Activated T-helper 1 cell treated with anti-CD3 and anti-CD28 coated beads, Interleukin-12 subunit alpha, Interleukin-12 subunit beta, Interleukin-2, Interleukin-4 antibody, amounts not matched to agents 30 ng/mL and 10 ng/mL and 1 ng/mL, durations not matched to agents 14 hours and 24 hours and 36 hours (primary cell): ENCODE results near the gene COL12A1. TPM values are rescaled to one million over a fixed set of nuclear protein-coding genes. Genes with fewer than 3 reads are reported as not detected.
"Not testable (repeated sequence)": the region's sequence is repeated elsewhere in the genome, so short reads cannot be mapped to it uniquely, and the experiment has no call there.

Experiments
- DNase-seq: peaks from one replicate; pipeline ENCODE4 v3.0.0; 2021; ENCODE audit warnings: low spot score
- H3K27ac Mint-ChIP-seq: one replicate; pipeline ENCODE4 v1.8.0; 2021; ENCODE audit warnings: mild to moderate bottlenecking, mixed read lengths
- H3K27me3 Mint-ChIP-seq: one replicate; pipeline ENCODE4 v1.8.0; 2022; ENCODE audit warnings: mild to moderate bottlenecking, moderate library complexity, mixed read lengths; ENCODE audit not compliant: insufficient read depth
- H3K36me3 Mint-ChIP-seq: one replicate; pipeline ENCODE4 v1.8.0; 2021; ENCODE audit warnings: low read depth, mixed read lengths
- H3K4me1 Mint-ChIP-seq: one replicate; pipeline ENCODE4 v1.8.0; 2021; ENCODE audit warnings: low read depth, mixed read lengths
- H3K4me3 Mint-ChIP-seq: one replicate; pipeline ENCODE4 v1.8.0; 2021; ENCODE audit warnings: mild to moderate bottlenecking, moderate library complexity, mixed read lengths
- H3K9me3 Mint-ChIP-seq: one replicate; pipeline ENCODE4 v1.8.0; 2021; ENCODE audit warnings: mixed read lengths
- intact Hi-C: fragments of 100-400 bp; cut with micrococcal nuclease; formaldehyde crosslinking; loops from one replicate; pipeline ENCODE4 v1.15.1; 2024
- total RNA-seq: library from RNA; stranded (reverse); gene quantifications from 2 replicates; pipeline ENCODE4 v1.2.3, GENCODE V29; 2022

Gene COL12A1
- total RNA-seq, 1 donor from 2014 or later: 0.03 TPM

DNA sequence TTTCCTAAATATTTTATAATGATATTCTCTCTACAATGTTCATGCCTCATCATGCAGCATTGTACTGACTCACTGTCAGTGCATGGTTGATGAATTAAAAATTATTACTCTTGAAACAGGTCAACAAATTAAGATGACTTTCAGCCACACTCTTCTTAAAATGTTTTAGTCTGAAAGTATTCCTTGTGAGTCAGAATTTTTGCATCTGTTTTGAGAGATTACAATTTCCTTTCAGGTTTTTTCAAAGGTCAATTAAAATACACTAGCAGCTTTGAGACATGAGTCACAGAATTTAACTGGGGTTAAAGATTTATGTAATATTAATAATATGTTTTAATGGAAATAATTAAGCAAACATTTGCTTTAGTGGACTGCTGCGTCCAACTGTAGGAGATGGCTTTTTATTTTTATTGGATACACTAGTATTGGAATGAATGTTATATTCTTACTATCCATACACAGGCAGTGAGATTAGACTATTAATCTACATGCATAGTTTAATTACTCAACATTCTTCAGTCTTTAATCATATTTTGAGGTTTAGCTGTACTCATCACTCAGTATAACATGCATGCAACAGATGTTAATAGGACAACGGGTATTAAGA is 9.7 kb downstream of the COL12A1 start:
- intact Hi-C loops: no loop called here
- no peaks in the 10 kb centered on the region for H3K36me3 Mint-ChIP-seq
- DNase-seq: no peak
- H3K4me3 Mint-ChIP-seq: no peak overlapping the region
- no peaks in the 10 kb centered on the region for H3K4me1 Mint-ChIP-seq
- peaks cover 11% of the 10 kb centered on the region for H3K27me3 Mint-ChIP-seq
- no peak overlapping the region for H3K27ac Mint-ChIP-seq
- no peaks in the 10 kb centered on the region for H3K9me3 Mint-ChIP-seq

- intact Hi-C loops: no loop called here
- no peaks in the 10 kb centered on the region for H3K4me1 Mint-ChIP-seq
- H3K36me3 Mint-ChIP-seq: no peaks in the 10 kb centered on the region
- H3K4me3 Mint-ChIP-seq: no peak overlapping the region
- peaks cover 8% of the 10 kb centered on the region for H3K27me3 Mint-ChIP-seq
- no peak overlapping the region for H3K27ac Mint-ChIP-seq
- peaks cover 4% of the 10 kb centered on the region for H3K9me3 Mint-ChIP-seq
- no peak for DNase-seq
Observed at GRCh38 chr6:75188221-75188925, 17.5 kb downstream of the COL12A1 start.

GRCh38 chr6:75186581-75186980 is 19.3 kb downstream of the COL12A1 start:
- H3K9me3 Mint-ChIP-seq, H3K36me3 Mint-ChIP-seq, intact Hi-C loops: not testable (repeated sequence)

GRCh38 chr6:75183099-75183541 is 22.7 kb downstream of the COL12A1 start:
- intact Hi-C loops: no loop called here
- no peak for DNase-seq
- Mint-ChIP-seq H3K9me3 (peaks cover 4% of the 10 kb centered on the region), H3K27ac (no peak overlapping the region), H3K36me3 (no peaks in the 10 kb centered on the region), H3K4me3 (no peak overlapping the region), H3K27me3 (peaks cover 2% of the 10 kb centered on the region), H3K4me1 (no peaks in the 10 kb centered on the region)

More at GRCh38 chr6:75186581-75186980, 19.3 kb downstream of the COL12A1 start:
- not testable (repeated sequence) for DNase-seq, H3K27ac Mint-ChIP-seq, H3K4me1 Mint-ChIP-seq, H3K4me3 Mint-ChIP-seq, H3K27me3 Mint-ChIP-seq

DNA sequence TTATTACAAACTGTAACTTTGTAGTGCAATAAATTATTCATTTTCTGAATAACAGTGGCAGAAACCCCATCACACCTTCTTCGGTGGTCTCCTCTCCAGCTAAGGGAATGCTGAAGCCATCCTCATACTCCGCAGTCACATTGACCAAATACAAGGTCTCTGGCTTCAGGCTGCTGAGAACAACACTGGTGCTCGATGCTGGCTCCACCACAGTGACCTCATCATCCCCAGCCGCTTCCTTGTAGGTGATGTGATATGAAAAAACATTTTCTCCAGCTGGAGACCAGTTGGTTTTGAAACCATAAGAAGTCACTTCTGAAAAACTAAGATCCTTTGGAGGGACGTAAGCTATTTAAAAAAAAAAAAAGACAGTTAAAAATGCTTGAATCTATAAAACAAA is 25.0 kb downstream of the COL12A1 start:
- peaks cover 4% of the 10 kb centered on the region for H3K27me3 Mint-ChIP-seq
- DNase-seq: no peak
- intact Hi-C loops: no loop called here
- H3K27ac Mint-ChIP-seq: no peak overlapping the region
- no peak overlapping the region for H3K4me3 Mint-ChIP-seq
- H3K4me1 Mint-ChIP-seq: no peaks in the 10 kb centered on the region
- no peaks in the 10 kb centered on the region for H3K36me3 Mint-ChIP-seq
- no peaks in the 10 kb centered on the region for H3K9me3 Mint-ChIP-seq

GRCh38 chr6:75178757-75179156 is 27.1 kb downstream of the COL12A1 start:
- Mint-ChIP-seq H3K27me3 (peaks cover 4% of the 10 kb centered on the region), H3K9me3 (no peaks in the 10 kb centered on the region), H3K4me3 (no peak overlapping the region), H3K27ac (no peak overlapping the region), H3K36me3 (no peaks in the 10 kb centered on the region), H3K4me1 (no peaks in the 10 kb centered on the region)
- intact Hi-C loops: no loop called here
- no peak for DNase-seq

DNA sequence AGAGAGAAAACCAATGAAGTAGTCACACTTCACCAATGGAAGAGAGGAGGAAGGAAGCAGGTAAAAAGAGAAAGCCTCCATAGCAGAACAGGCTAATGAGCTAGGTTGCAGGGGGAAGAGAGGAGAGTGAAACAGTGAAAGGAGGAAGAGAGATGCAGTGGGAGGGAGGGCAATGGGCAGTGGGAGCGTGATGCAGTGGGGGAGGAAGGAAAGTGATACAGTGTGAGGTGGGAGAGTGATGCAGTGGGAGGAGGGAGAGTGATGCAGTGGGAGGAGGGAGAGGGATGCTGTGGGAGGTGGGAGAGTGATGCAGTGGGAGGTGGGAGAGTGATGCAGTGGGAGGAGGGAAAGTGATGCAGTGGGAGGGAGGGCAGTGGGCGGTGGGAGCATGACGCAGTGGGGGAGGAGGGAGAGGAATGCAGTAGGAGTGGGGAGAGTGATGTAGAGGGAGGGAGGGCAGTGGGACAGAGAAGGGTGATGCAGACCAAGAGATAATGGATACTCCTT is 29.7 kb downstream of the COL12A1 start:
- H3K9me3 Mint-ChIP-seq: no peaks in the 10 kb centered on the region
- no peak for DNase-seq
- no peak overlapping the region for H3K27ac Mint-ChIP-seq
- intact Hi-C loops: no loop called here
- peaks cover 2% of the 10 kb centered on the region for H3K27me3 Mint-ChIP-seq
- H3K36me3 Mint-ChIP-seq: no peaks in the 10 kb centered on the region
- H3K4me1 Mint-ChIP-seq: no peaks in the 10 kb centered on the region
- no peak overlapping the region for H3K4me3 Mint-ChIP-seq

- no peaks in the 10 kb centered on the region for H3K4me1 Mint-ChIP-seq
- peaks cover 2% of the 10 kb centered on the region for H3K27me3 Mint-ChIP-seq
- no peak for DNase-seq
- no peak overlapping the region for H3K27ac Mint-ChIP-seq
- intact Hi-C loops: no loop called here
- H3K36me3 Mint-ChIP-seq: no peaks in the 10 kb centered on the region
- H3K9me3 Mint-ChIP-seq: no peaks in the 10 kb centered on the region
- no peak overlapping the region for H3K4me3 Mint-ChIP-seq
Observed at GRCh38 chr6:75171986-75172385, 33.9 kb downstream of the COL12A1 start.

GRCh38 chr6:75171567-75171966 is 34.3 kb downstream of the COL12A1 start:
- Mint-ChIP-seq H3K27ac (no peak overlapping the region), H3K9me3 (no peaks in the 10 kb centered on the region), H3K4me3 (no peak overlapping the region), H3K4me1 (no peaks in the 10 kb centered on the region), H3K36me3 (no peaks in the 10 kb centered on the region), H3K27me3 (peaks cover 2% of the 10 kb centered on the region)
- intact Hi-C loops: no loop called here
- no peak for DNase-seq

DNA sequence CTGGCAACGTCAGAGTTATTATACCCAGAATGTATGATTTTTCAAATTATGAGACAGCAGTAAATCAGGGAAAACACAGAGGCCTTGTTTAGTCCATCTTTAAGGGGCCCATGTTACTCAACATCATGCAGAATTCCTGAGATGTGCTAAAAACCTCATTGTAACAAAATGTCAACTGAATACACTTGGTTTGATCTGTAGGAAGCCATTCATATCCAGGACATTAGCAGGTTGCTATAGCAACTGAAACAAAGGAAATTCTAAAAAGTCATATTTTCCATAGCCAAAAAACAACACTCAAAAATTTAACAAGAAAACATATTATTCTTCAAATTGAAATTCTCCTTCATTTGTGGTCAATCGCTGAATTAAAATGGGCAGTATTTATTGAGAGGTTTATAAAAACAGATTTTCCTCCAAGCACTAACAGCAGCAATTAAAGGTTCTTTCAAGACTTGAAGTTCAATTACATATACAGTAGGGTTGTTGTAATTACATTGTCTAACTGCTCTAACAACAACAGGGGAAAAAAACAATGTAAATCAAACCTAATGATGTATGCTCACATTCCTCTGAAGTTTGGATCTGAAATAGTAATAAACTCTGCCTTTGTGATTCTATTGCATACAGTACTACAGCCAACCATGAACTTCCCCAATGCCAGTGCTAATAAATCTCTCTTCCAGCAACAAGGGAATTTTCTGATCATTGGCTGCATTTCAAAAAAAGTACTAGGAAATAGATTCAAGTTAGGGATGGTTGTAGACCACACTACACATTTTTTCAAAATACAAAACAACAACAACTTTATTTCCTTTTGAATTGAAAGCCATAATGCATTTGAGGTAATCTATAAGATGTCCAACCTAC is 34.9 kb downstream of the COL12A1 start:
- intact Hi-C loops: no loop called here
- no peaks in the 10 kb centered on the region for H3K36me3 Mint-ChIP-seq
- no peaks in the 10 kb centered on the region for H3K9me3 Mint-ChIP-seq

DNA sequence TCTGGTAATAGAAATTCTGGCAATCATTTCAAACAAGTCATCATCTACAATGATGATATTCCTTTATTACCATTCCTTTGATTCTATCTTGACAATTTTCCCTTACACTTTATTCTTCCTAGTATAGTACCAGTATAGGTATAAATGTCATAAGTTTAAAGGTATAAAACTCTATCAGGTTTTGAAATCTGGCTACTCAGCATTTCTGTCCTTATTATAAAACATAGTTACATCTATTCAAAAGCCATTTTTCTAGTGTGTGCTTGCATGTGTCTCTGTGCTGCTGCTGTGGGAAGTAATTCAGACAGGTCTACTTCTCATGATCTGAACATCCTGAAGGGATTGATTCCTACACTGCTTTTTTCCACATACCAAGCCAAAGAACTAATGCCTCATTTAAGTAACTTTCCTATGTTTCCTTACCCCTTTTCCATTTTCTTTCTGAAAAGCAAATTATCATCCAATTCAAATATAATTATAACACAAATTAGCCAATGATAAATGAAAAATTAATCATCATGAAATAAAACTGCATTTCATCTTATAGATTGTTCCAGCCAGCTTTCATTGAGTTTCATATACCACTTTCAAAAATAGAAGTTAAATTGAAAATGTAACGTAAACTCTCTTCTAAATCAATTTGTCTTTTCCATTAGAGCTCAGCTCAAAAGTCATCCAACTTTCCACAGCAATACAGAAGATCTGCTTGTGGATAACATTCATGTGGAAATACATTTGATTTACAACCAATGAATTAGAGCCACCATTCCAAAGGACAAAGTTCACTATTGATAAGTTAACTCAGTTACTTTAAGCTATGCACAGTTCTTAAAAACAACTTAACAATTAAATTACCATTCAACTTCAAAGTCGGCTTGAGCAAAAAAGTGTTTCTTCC is 35.9 kb downstream of the COL12A1 start:
- no peak overlapping the region for H3K27ac Mint-ChIP-seq
- no peaks in the 10 kb centered on the region for H3K36me3 Mint-ChIP-seq
- no peak for DNase-seq
- H3K27me3 Mint-ChIP-seq: no peaks in the 10 kb centered on the region
- H3K4me3 Mint-ChIP-seq: no peak overlapping the region
- H3K4me1 Mint-ChIP-seq: no peaks in the 10 kb centered on the region
- no peaks in the 10 kb centered on the region for H3K9me3 Mint-ChIP-seq
- intact Hi-C loops: no loop called here

More for the DNA sequence above, 34.9 kb downstream of the COL12A1 start:
- no peak for DNase-seq
- Mint-ChIP-seq H3K27ac (no peak overlapping the region), H3K4me3 (no peak overlapping the region), H3K27me3 (no peaks in the 10 kb centered on the region), H3K4me1 (no peaks in the 10 kb centered on the region)

GRCh38 chr6:75167851-75168250 is 38.0 kb downstream of the COL12A1 start:
- Mint-ChIP-seq H3K4me1 (no peaks in the 10 kb centered on the region), H3K4me3 (no peak overlapping the region), H3K27me3 (no peaks in the 10 kb centered on the region), H3K36me3 (no peaks in the 10 kb centered on the region), H3K27ac (no peak overlapping the region), H3K9me3 (no peaks in the 10 kb centered on the region)
- intact Hi-C loops: no loop called here
- no peak for DNase-seq
